Measurements from ENCODE around the gene SLC16A12.

Gene SLC16A12

GRCh38 chr10:89505640-89506275 lies 29.6 kb downstream of the SLC16A12 start:
- no peak for DNase-seq

- DNase-seq = no peak
These were observed 30.7 kb downstream of the SLC16A12 start for GRCh38 chr10:89504691-89505090.

- no peak for DNase-seq
These were observed 31.6 kb downstream of the SLC16A12 start for GRCh38 chr10:89503652-89504370.

DNA sequence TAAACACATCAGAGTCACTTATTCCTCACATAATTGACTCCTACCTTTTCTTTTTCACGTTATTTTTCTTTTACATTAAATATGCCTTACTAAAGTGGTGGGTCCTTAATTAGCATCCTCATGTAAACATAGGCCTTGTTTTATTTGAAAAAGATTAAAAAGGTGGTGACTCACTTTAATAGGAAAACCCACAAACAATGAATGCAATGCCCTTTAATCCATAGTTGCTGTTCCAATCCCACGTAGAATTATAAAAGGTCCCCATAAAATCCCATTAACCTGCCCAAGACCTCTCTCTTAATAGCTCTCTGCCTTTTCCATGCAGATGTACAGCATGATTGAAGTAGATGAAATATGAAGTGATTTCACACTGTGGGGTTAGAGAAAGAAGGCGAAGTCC lies 32.2 kb downstream of the SLC16A12 start:
- DNase-seq = no peak

DNA sequence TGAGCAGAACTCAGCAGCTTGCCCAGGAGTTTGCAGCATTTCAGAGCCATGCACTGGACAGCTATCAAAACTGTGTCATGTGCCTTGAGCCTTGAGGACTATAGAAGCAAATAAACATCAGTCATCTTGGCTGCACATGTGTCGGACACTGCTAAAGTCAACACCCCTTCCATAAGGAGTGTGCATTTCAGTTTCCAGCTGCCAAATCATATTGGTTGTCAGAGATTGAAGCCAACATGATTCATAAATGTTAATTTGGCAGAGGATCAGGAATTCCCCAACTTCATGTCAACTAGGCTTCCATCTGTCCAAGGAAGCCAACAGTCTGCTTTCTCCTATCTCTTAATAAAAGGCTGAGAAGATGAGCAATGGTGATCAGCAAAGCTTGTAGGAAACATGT lies 32.8 kb downstream of the SLC16A12 start:
- DNase-seq = no peak

- DNase-seq = no peak
These were observed 40.8 kb downstream of the SLC16A12 start for GRCh38 chr10:89494575-89494974.

- no peak for DNase-seq
These were observed 41.3 kb downstream of the SLC16A12 start for GRCh38 chr10:89494068-89494467.

GRCh38 chr10:89491932-89492331 lies 43.5 kb downstream of the SLC16A12 start:
- no peak for DNase-seq

DNA sequence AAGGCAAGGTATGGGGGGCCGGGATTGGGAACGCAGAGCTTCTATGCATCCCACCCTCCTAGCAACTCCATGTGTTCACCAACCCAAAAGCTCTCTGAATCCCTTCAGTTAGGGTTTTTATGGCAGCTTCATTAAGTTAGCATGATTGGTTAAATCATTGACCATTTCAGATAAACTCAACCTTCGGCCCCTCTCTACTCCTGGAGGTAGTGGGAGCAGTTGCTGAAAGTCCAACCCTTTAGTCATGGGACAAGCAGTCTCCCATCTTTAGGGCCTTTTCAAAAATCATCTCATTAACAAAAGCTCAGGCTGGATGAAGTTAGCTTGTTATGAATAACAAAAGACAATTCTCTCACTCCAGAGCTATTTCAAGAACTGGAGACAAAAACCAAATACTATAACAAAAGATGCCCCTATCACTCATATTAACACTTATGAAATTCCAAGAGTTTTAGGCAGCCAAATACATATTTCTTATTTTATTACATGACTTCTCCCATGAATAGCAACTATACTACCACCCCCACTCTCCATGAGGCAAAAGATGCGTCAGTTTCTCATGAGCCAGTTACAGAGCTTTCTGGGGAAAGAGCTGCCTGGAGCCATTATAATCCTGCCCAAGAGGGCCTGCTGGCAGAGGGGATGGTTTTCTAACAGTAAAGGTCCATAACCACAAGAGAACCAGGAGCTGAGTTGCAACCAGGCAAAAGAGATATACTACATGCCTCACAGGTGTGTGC lies 44.6 kb downstream of the SLC16A12 start:
- no peak for DNase-seq

DNA sequence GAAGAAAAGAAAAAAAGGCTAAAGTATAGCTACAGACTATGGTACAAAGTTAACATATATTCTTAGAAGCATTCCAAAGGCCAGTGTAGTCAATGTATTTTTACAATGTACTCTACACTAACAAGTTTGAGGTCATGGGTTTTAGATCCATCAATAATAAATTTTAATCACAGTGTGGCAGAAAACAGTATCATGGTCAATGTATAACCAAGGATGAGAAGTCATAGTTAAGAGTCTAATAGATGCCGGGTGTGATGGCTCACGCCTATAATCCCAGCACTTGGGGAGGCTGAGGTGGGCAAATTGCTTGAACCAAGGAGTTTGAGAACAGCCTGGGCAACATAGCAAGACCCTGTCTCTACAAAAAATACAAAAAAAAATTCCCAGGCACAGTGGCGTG lies 53.1 kb downstream of the SLC16A12 start:
- DNase-seq = no peak

DNA sequence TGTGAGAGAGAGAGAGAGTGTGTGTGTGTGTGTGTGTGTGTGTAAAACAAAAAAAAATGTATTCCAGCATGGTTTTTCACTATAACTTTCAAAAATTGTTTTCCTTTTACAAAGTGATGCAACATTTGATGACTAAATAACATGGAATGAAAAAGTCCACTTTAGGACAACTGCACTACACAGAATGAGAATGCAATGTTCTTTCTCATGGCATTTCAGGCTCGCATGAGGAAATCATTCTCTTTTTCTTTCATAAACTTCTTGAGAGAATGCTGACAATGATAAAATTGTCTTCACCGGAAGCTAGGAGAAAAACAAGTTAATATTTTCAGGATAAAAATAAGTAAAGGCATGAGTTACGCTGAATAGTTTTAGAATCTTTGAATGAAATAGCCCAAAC lies 53.7 kb downstream of the SLC16A12 start:
- no peak for DNase-seq

- no peak for DNase-seq
These were observed 55.5 kb downstream of the SLC16A12 start for GRCh38 chr10:89479771-89480446.

DNA sequence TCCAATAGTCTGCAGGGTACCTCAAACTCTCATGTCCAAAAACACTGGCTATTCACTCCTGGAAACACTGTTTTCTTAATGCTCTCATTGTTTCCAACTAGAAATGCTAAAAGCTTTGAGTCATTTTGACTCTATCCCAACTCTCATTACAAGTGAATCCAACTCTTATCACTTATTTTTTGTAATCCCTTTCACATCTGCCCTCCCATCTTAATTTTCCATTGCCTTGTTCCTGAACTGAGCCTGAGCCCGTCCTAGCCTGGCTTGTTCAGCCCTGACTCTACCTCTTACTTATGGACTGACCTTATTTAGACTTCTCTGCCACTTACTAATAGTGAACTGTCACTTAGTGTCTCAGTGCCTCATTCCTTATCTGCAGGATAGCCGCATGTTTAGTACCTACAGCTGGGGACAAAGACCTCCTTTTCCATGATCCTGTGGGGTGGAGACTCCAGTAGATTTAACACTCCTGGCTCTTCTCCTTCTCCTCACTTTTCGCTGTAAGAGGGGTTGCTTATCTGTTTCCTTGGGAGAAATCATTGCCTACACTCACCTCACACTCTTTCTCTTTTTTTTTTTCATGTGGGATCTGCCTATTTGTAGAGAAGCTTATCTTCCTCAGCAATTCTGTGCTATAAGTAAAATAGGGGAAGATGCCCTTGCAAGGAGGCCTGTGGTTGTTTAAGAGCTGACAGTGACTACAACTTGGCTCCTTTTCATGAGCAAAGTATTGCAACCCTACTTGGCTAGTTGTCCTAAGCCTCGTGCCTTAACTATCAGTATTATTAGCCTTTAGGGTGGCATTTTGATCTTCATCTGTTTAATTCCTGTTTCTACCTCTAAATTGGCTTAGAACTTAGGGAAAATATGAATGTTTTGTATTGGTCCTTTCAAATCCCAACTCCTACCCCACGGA lies 56.4 kb downstream of the SLC16A12 start:
- no peak for DNase-seq

GRCh38 chr10:89478085-89478738 lies 57.2 kb downstream of the SLC16A12 start:
- DNase-seq = no peak

- DNase-seq = no peak
These were observed 59.2 kb downstream of the SLC16A12 start for GRCh38 chr10:89476150-89476549.

DNA sequence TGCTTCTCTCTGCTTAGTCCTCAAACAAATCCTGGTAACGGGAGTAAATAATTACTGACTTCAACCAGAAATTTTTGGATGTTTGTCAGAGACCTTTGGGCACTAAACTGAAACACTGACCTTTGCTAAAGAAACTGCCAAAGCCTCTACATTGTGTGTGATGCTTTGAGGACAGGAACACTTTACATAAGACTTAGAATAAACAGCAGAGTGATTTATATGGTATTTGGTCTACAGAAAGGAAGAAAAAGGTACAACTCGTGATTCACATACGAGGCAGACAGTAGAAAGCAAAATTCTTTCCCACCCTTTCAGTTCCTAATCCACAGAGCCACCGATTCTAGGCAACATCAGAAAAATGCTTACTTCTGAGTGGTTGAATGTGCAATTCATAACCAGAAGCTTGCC lies 59.8 kb downstream of the SLC16A12 start:
- DNase-seq = no peak

DNA sequence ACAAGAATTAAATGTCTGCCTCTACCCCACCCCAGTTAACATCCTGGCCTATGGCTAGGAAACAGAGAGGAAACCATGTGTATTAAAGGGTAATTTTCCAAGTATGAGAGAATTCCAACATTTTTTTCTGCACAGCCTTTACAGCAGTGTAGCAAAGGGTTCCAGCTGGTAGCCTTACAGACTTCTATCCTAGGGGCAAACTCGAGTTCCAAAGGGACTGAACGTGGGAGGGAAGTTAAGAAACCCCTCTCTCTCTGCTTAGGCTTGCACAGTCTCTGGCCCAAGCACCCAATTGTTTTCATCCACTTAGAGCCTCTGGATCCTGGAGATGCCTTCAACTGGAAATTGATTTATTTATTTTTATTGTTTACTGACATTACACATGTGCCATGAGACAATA lies 60.3 kb downstream of the SLC16A12 start:
- no peak for DNase-seq

DNA sequence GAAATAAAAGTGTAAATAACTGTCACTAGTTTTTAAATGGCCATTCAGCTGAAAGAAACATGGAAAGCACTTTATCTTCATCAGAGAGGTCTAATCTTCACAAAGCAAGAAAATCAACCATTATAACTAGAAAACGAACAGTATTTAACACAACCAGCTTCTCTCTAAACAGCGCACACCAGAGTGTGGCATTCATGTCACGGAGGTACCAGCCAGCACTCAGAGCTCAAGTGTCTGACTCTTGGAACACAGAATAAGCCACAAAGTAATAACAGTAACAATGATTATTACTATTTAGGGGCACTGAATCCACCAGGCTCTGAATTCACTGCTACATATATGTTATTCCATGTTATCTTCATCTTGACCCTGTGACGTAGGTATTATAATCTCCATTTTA lies 60.9 kb downstream of the SLC16A12 start:
- no peak for DNase-seq

DNA sequence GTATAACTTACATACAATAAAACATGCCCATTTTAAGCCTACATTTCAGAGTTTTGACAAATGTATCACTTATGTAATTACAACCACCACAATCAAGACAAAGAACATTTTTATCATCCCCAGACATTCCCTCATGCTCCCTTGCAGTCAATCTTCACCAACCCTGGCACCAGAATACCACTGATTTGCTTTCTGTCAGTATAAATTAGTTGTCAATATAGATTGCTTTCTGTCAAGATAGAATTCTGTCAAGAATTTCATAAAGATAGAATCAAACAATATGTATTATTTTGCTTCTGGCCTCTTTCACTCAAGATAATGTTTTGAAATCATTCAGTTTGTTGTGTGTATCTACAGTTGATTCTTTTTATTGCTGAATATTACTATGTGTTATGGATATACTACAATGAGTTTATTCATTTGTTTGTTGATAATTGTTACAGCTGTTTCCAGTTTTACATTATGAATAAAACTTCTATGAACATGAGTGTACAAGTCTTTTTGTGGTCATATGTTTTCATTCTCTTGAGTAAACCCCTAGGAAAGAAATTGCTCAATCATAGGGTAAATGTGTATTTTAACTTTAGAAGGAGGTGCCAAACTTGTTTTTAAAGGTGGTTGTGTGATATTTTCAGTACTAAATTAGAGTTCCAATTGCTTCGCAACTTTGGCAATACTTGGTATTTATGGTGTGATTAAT lies 64.1 kb downstream of the SLC16A12 start:
- no peak for DNase-seq

DNA sequence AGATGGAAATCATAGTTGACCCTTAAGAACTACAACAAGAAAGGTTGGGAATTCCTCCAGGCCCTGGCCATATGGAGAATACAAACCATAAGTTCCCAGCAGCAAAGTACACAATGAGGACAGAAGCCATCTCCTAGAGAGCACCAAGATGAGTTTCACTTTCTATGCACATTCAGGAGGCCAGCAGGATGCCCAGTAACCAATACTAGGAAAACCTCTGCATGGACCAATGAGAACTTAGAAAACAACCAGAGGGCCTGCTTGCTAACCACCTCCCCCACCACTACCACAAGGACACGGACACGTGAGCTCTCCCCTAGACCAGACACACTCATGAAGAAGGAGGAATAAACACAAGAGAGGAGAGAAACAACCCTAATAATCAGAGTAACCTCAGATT lies 64.8 kb downstream of the SLC16A12 start:
- no peak for DNase-seq

- no peak for DNase-seq
These were observed 65.9 kb downstream of the SLC16A12 start for GRCh38 chr10:89469517-89469916.

Data from CD4-positive, alpha-beta T cell treated with Interleukin-6 for 4 hours (primary cell).